ENCODE data around the gene OR56A5. TPM values are rescaled to one million over a fixed set of nuclear protein-coding genes. Genes with fewer than 3 reads are reported as not detected.

The OR56A5 gene
- total and polyA plus RNA-seq, 8 donors, result not detected

- H3K4me3 ChIP-seq, result no peak overlapping the region
- H3K27me3 ChIP-seq, result no peaks in the 10 kb centered on the region
- H3K27ac ChIP-seq, result no peak overlapping the region
- no peaks in the 10 kb centered on the region for H3K36me3 ChIP-seq
- ATAC-seq, result no peak
- intact Hi-C loops (cut with DNase I), result no loop called here
- no peak for DNase-seq
- H3K4me1 ChIP-seq, result no peaks in the 10 kb centered on the region
- H3K9me3 ChIP-seq, result no peaks in the 10 kb centered on the region
- TF ChIP-seq CTCF (IDR thresholded peaks at IDR 0.05), result no peak
These were observed 34.0 kb upstream of the OR56A5 start for GRCh38 chr11:6002202-6002699.

GRCh38 chr11:5994791-5995190, 26.5 kb upstream of the OR56A5 start:
- Histone ChIP-seq H3K9me3 (no peaks in the 10 kb centered on the region), H3K4me1 (no peaks in the 10 kb centered on the region), H3K36me3 (no peaks in the 10 kb centered on the region), H3K4me3 (no peak overlapping the region), H3K27me3 (no peaks in the 10 kb centered on the region), H3K27ac (no peak overlapping the region)
- intact Hi-C loops (cut with DNase I), result no loop called here
- TF ChIP-seq CTCF (IDR thresholded peaks at IDR 0.05), result no peak
- peak in 1 of 4 donors; percentile 65 for DNase-seq
- ATAC-seq, result no peak

GRCh38 chr11:5992604-5993251, 24.4 kb upstream of the OR56A5 start:
- no peak for DNase-seq
- no peaks in the 10 kb centered on the region for H3K4me1 ChIP-seq

GRCh38 chr11:5992150-5992549, 23.9 kb upstream of the OR56A5 start:
- intact Hi-C loops (cut with DNase I), result no loop called here
- H3K9me3 ChIP-seq, result no peaks in the 10 kb centered on the region
- no peak overlapping the region for H3K27ac ChIP-seq
- H3K36me3 ChIP-seq, result no peaks in the 10 kb centered on the region
- H3K27me3 ChIP-seq, result no peaks in the 10 kb centered on the region
- DNase-seq (no peak), ATAC-seq (peak; percentile 93)
- no peak for TF ChIP-seq CTCF (IDR thresholded peaks at IDR 0.05)
- H3K4me1 ChIP-seq, result no peaks in the 10 kb centered on the region
- no peak overlapping the region for H3K4me3 ChIP-seq

More at GRCh38 chr11:5992604-5993251, 24.4 kb upstream of the OR56A5 start:
- Histone ChIP-seq H3K4me3 (no peak overlapping the region), H3K36me3 (no peaks in the 10 kb centered on the region), H3K27ac (no peak overlapping the region), H3K27me3 (no peaks in the 10 kb centered on the region), H3K9me3 (no peaks in the 10 kb centered on the region)
- intact Hi-C loops (cut with DNase I), result no loop called here
- TF ChIP-seq CTCF (IDR thresholded peaks at IDR 0.05), result peak; percentile 28 to 49
- ATAC-seq, result peak; percentile 61

GRCh38 chr11:5989203-5989602, 20.9 kb upstream of the OR56A5 start:
- intact Hi-C loops (cut with DNase I), result no loop called here
- Histone ChIP-seq H3K4me1 (no peaks in the 10 kb centered on the region), H3K9me3 (no peaks in the 10 kb centered on the region), H3K27ac (no peak overlapping the region), H3K36me3 (no peaks in the 10 kb centered on the region), H3K27me3 (no peaks in the 10 kb centered on the region), H3K4me3 (no peak overlapping the region)
- TF ChIP-seq CTCF (IDR thresholded peaks at IDR 0.05), result no peak
- DNase-seq (no peak), ATAC-seq (no peak)
